DMS53 (cell line): ENCODE results near the gene RALGAPA1.
"Not testable (repeated sequence)": the region's sequence is repeated elsewhere in the genome, so short reads cannot be mapped to it uniquely, and the experiment has no call there.

Experiments
- DNase-seq: peaks from one replicate; lab custom pipeline; 2025; lab: John Stamatoyannopoulos, UW

RALGAPA1 gene

DNA sequence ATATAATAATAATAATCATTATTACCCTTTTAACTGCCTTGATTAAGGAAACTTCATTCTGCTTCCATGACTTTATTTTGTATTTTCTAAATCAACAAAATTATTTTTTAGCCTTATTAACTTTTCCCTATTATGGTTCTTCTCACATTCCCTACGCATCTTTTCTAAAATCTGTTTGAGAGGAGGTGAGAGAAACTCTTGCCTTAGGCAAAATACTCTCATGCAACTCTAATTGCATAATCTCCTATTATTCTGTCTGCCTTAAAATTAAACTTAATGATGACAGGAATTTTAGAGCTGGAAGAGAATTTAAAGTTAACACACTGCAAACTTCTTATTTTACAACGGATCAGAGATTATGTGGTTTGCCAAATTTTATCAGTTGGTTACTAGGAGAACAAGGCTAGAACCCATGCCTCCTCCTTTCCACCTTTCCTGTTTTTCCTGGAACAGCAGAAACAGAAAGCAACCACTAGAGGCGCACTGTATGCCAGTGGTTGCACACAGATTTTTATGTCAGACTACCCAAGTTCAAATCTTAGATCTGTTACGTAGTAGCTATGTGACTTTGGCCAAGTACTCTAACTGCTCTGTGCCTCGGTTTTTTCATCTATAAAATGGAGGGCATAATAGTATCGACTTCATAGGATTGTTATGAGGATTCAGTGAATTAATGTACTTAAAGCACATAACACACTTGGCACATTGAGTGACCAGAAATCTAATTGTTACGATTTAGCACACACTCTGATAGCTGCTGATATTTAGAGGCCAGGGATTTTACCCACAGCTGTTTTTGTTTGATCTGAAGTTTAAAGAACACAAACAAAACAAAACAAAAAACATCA lies 12.7 kb upstream of the RALGAPA1 start:
- peak; percentile 56 for DNase-seq

GRCh38 chr14:35819591-35820540 lies 10.8 kb upstream of the RALGAPA1 start:
- no peak for DNase-seq

DNA sequence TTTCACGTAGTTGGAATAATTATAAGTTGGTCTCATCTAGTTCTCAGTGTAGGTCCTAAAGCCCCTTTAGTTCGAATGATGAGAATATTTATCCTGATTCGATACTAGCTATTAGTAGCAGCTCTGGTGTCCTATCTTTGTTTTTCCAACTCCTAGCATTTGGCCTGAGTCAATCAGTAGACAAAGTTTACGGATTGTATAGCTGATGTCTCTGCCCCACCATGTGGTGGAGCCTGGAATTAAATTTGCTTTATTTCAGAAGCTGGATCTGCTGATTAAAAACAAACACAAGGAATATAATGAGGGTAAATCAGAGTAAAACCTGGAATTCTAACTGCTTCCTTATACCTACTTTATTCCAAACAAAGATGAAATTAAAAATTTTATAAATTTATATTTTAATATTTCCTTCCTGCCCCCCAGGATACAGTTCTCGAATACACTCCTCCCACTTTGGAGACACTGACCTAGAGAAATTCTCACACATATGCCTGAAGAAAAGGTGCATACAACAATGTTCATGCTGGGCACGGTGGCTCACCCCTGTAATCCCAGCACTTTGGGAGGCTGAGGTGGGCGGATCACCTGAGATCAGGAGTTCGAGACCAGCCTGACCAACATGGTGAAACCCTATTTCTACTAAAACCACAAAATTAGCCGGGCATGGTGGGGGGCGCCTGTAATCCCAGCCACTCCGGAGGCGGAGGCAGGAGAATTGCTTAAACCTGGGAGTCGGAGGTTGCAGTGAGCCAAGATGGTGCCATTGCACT lies 9.4 kb upstream of the RALGAPA1 start:
- peak; percentile 63 for DNase-seq

DNA sequence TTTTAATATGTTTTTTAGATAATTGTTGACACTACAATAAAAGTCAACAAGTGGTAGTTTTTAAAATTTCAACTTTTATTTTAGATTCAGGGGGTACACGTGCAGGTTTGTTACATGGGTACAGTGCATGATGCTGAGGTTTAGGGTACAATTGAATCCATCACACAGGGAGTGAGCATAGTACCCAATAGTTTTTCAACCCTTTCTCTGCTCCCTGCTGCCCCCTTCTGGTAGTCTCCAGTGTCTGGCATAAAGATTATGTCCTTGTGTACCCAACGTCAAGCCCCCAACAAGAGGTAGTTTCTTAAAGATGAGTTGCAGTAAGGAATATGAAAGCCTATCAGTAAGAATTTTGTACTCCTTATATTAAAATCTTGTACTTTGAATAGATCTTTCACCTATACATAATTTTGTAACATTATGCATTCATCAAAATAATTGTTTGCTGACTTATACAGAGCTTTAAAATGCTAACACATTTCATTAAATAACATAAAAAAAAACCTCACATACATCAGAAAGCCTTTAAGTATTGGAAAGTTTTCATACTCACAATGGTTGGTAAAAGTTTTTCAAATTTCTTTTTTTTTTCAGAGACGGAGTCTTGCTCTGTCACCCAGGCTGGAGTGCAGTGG lies 5.4 kb upstream of the RALGAPA1 start:
- DNase-seq: peak; percentile 70

DNA sequence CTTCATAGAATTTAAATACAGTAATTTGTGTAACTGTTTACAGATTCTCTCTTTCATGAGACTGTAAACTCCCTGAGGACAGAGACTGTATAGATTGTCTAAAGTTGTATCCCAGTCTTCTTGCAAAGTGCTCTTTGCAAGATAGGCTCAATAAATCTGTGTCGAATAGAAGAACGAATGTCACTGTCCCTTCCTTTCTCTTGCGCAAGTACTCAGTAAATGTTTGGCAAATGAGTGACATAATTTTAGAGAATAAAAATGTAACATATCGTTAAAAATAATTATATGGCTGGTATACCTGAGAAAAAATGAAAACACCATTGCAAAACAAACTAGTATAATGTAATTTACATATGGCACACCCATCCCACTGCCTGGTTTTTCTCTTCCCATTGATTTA lies 1.9 kb upstream of the RALGAPA1 start:
- no peak for DNase-seq

GRCh38 chr14:35809597-35809996 lies 502 bp upstream of the RALGAPA1 start:
- no peak for DNase-seq

DNA sequence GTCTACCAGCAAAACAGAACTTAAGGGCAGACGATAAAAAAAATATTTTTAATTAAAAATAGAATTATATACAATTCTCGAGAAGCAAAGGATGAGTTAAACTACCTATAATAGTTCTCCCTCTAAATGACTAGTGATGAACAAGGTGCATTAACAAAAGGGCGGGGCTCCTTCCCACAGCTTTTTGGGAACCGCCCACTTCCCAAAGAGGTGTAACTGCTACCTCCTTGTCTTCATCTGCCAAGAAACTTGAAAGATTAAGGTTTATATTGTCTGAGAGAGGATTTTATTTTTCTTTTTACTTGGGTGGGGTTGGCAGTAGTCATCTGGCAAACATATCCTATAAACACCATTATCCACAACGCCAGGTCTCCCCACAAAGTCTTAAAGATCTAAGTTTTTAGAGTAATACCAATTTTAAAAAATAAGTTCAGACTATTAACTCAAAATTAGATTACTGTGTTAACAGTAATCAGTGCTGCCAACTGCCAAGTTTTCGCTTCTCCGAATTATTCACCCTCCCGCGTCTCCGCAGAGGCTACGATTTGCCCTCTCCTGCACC lies 938 bp downstream of the RALGAPA1 start:
- DNase-seq: peak; percentile 34

GRCh38 chr14:35807131-35807961 lies 1.7 kb downstream of the RALGAPA1 start:
- no peak for DNase-seq

DNA sequence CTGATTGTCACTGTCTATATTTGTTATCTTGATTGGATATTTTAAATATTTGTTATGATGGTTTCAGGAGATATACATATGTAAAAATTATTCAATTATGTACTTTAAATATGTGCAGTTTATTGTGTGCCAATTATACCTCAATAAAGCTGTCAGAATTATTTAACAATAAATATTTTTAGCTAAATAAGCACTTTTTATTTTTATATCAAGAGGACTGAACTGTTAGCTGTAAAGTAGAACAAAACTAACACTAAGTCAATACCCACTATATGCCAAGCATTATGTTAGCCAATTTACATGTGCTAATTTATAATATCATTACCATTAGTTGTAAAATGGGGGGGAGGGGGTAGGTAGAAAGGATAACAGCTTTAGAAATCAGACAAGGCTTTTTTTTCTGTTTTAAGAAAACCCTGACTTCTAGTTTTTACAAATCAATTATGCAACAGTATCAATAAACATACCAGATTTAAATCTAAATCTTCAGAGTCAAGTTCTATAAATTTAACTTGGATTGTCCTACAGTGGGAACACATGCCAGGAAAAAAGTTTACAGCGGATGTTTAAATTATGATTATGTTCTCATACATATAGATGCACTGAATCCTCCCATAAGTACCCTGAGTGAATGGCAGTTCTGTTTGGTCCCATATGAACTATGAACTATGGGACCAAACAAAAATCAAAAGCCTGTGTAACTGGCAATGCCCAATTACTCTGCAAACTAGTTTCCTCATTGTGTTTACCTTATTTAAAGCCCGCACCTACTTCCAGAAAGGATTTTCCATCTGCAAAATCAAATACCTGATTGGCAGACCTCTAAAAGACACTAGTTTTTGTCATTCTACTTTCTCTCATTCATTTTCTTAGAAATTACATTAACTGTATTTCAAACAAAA lies 2.8 kb downstream of the RALGAPA1 start:
- no peak for DNase-seq

- DNase-seq: no peak
Measured at GRCh38 chr14:35797796-35798195, 11.3 kb downstream of the RALGAPA1 start.

DNA sequence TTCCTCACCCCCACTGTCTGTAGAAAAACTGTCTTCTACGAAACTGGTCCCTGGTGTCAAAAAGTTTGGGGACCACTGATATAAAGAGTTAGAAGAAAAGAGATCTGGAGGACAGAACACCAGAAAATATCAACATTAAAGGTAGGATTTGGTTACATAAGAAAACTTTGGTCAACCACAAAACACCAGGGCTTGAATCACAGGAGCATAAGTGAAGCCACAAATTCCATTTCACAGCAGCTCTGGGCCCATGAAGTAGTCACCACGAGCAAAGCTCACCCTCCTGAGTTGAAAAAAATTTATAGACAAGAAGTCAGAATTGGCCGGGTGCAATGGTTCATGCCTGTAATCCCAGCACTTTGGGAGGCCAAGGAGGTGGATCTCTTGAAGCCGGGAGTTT lies 19.4 kb downstream of the RALGAPA1 start:
- DNase-seq: no peak

DNA sequence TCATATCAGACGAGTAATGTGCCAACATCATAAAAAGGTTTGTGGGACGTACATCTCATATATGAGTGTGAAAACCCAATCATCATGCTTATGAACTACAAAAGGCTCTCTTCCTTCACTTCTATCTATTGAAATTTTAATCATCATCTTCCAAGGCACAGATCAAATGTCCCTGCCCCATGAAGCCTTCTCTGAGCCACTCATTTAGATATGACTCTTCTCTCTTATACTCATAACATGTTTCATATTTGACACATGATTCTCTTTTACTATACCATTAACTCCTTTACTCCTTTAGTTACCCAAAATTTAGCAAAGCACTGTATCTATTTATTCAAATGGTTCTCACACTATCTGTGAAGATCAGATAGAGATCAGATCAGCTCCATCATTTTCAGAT lies 22.2 kb downstream of the RALGAPA1 start:
- no peak for DNase-seq

GRCh38 chr14:35783699-35784098 lies 25.4 kb downstream of the RALGAPA1 start:
- no peak for DNase-seq

- no peak for DNase-seq
Measured at GRCh38 chr14:35779368-35779767, 29.7 kb downstream of the RALGAPA1 start.

- DNase-seq: not testable (repeated sequence)
Measured at GRCh38 chr14:35777550-35777949, 31.5 kb downstream of the RALGAPA1 start.

DNA sequence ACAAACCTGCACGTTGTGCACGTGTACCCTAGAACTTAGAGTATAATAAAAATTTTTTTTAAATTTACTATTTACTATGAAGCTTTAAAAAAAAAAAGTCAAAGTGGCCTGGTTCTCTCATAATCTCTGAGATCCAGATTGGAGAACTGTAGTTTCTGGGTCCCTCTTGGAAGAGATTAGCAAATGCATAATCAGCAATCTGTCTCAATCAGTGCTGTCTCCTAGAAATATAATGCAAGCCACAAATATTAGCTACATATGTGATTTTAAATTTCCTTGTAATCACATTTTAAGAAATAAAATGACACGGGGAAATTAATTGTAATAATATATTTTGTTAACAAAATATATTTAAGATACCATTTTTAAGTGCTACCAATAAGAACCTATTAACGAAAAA lies 32.3 kb downstream of the RALGAPA1 start:
- DNase-seq: no peak

GRCh38 chr14:35776085-35776484 lies 33.0 kb downstream of the RALGAPA1 start:
- DNase-seq: not testable (repeated sequence)

DNA sequence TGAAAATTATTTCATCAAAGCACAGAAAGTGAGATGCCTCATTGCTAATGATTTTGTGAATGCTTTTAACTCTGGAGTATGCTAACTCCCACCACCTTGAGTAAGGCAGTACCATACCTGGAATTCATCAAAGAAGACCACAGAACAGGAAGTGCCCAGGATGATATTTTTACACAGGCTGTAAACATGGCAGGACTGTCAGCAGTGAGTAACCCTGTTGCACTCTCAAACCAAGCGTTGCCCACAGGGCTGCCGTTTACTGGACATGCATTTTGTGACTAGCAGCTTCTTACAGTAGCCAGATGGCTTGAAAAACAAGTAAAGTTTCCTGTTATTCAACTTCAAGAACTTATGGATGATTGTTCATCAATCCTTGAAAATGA lies 42.4 kb downstream of the RALGAPA1 start:
- DNase-seq: no peak

- DNase-seq: no peak
Measured at GRCh38 chr14:35766036-35766699, 42.9 kb downstream of the RALGAPA1 start.
